GM10266 (cell line): ENCODE measurements around the gene MVB12B.

ENCODE experiments used
- DNase-seq: peaks from one replicate; pipeline ENCODE4 v3.0.0; 2012; ENCODE audit errors: extremely low spot score
- TF ChIP-seq, protein P1 (sequence below): IDR thresholded peaks from 2 replicates; pipeline ENCODE4 v1.5.1; 2012; ENCODE audit warnings: mild to moderate bottlenecking, low read depth; ENCODE audit not compliant: control insufficient read depth, insufficient read depth; ENCODE audit errors: missing control alignments

Gene MVB12B

GRCh38 chr9:126298063-126298801 lies 28.4 kb upstream of the MVB12B start:
- TF ChIP-seq, protein P1, sequence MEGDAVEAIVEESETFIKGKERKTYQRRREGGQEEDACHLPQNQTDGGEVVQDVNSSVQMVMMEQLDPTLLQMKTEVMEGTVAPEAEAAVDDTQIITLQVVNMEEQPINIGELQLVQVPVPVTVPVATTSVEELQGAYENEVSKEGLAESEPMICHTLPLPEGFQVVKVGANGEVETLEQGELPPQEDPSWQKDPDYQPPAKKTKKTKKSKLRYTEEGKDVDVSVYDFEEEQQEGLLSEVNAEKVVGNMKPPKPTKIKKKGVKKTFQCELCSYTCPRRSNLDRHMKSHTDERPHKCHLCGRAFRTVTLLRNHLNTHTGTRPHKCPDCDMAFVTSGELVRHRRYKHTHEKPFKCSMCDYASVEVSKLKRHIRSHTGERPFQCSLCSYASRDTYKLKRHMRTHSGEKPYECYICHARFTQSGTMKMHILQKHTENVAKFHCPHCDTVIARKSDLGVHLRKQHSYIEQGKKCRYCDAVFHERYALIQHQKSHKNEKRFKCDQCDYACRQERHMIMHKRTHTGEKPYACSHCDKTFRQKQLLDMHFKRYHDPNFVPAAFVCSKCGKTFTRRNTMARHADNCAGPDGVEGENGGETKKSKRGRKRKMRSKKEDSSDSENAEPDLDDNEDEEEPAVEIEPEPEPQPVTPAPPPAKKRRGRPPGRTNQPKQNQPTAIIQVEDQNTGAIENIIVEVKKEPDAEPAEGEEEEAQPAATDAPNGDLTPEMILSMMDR, result no peak
- DNase-seq, result no peak

DNA sequence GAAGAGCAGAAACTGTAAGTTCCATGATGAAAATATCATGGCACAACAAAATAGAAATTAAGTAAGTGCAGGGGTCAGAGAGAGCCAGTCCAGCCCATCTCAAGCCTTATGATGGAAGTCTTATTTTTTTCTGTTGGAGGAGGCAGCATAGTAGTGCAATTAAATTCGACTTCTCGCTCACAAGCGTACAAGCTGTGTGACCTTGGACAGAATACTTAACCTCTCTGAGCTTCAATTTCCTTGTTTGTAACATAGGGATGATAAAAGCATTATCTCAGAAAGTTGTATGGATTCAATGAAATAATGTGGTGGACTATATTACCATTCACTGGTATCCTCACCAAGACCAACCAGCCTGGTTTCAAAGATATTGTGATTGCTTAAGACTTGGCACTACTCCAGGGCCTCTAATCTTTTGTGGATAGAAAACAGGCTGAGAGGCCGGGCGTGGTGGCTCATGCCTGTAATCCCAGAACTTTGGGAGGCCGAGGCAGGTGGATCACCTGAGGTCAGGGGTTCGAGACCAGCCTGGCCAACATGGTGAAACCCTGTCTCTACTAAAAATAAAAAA lies 26.8 kb upstream of the MVB12B start:
- DNase-seq, result no peak
- TF ChIP-seq, protein P1, result no peak

- TF ChIP-seq, protein P1, result no peak
- DNase-seq, result no peak
These were observed 25.4 kb upstream of the MVB12B start for GRCh38 chr9:126301196-126301595.

DNA sequence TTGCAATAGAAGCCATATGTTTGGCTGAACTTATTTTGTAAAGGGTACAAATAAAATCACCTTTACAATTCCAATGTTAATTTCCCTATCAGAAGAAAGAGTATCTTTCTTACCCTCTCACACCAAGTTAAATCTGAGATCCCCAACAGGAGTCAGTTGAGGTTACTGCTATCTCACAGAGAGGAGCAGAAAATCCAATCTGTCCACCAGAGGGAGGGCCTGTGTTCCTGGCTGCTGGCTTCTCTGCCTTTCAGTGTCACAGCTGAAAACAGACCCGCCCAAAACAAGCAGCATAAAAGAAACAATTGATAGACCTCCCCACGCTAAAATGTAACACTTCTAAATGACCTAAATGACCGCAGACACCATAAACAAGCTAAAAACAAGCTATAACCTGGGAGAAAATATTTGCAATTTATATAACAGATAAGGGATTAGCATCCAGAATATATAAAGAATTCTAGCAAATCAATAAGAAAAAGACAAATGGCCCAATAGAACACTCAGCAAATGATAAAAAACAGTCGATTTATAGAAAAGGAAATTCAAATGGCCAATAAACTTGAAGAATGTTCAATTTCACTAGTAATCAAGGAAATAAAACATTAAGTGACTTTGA lies 24.5 kb upstream of the MVB12B start:
- peak; percentile 47 for DNase-seq
- TF ChIP-seq, protein P1, result peak; percentile 44

- TF ChIP-seq, protein P1, result no peak
- DNase-seq, result no peak
These were observed 23.9 kb upstream of the MVB12B start for GRCh38 chr9:126302730-126303129.

- TF ChIP-seq, protein P1, result no peak
- DNase-seq, result no peak
These were observed 23.1 kb upstream of the MVB12B start for GRCh38 chr9:126303488-126303887.
